HG02642 (cell line): ENCODE measurements around the gene LNX2.

ENCODE experiments used
- ATAC-seq: cut with Tn5 transposase; IDR thresholded peaks from one replicate; pipeline ENCODE4 v1.9.1; 2021; ENCODE audit warnings: mild to moderate bottlenecking; ENCODE audit not compliant: unreplicated experiment, poor library complexity

The LNX2 gene

DNA sequence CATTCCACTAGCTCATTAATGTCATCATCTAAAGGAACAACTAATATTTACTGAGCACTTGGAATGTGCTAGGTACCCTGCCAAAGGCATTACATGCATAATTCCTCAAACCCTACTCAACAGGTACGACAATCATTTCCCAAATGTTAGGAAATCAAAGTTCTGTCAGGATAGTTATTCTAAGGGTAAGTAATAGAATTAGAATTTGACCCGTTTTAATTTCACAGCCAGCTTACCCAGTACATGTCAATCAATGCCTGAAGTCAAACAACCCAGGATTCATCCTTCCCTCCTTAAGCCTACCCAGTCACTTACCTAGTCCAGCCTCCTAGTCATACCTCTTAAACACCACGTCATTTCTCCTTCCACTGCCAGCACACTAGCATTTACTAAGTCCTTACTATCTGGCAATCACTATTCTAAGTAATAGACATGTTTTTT is 2.4 kb downstream of the LNX2 start:
- no peak for ATAC-seq

- ATAC-seq, result no peak
Measured at GRCh38 chr13:27613628-27614027, 6.7 kb downstream of the LNX2 start.

- no peak for ATAC-seq
Measured at GRCh38 chr13:27607125-27607524, 13.2 kb downstream of the LNX2 start.

DNA sequence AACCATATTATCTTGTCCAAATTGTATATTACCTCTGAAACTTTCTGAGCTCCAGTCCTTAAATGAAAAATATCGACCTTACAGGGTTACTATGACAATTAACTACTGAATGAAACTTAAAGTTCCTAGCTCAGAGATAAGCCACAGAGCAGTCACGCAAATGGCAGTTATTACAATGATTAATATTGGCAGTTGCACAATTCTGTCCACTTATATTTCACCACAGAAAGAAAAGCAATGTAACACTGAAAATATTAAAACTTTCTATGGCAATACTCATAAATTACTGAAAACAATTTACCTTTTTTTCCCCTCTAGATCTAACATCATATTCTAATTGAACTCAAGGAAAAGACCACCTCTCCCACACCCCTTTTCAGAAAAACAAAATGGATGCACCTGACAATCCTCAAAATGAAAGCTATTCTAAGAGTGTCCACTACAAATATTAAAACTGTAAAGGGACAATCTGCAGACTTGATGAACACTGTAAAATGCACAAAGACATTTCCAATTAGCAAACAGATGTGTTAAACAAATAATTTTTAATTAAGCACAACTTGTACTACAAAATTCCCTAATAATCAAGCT is 14.6 kb downstream of the LNX2 start:
- no peak for ATAC-seq

- no peak for ATAC-seq
Measured at GRCh38 chr13:27605099-27605498, 15.2 kb downstream of the LNX2 start.

- no peak for ATAC-seq
Measured at GRCh38 chr13:27601803-27602202, 18.5 kb downstream of the LNX2 start.

- no peak for ATAC-seq
Measured at GRCh38 chr13:27601208-27601607, 19.1 kb downstream of the LNX2 start.

- ATAC-seq, result no peak
Measured at GRCh38 chr13:27600711-27601110, 19.6 kb downstream of the LNX2 start.

DNA sequence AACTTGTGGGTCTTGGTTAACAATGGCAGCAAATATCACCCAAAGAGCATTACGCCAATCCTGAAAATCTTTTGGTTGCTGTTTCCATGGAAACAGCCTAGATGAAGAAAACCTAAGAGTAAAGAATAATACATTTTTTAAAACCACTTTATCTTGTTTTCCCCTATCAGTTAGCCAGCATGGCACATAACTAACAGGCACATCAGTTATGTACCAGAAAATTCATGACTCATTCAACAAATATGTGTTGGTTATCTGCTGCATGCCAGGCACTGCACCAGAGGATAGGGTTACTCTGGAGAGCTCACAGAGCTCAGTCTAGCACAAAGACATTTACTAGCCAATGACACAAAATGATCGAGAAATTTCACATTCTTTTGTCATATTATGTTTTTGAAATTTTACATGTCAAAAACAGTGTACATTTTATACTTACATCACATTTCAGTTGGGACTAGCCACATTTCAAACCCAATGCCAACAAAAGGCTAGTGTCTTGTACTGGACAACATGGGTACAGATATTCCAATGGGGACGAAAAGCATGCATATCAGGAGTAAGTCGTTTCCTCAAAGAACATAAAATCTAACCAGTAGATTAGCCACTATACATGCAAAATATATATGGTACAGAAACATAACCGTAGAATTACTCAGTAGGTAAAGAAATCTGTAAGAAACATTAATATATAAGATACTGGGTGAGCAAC is 20.3 kb downstream of the LNX2 start:
- ATAC-seq, result no peak

GRCh38 chr13:27599096-27599495 is 21.2 kb downstream of the LNX2 start:
- ATAC-seq, result no peak

DNA sequence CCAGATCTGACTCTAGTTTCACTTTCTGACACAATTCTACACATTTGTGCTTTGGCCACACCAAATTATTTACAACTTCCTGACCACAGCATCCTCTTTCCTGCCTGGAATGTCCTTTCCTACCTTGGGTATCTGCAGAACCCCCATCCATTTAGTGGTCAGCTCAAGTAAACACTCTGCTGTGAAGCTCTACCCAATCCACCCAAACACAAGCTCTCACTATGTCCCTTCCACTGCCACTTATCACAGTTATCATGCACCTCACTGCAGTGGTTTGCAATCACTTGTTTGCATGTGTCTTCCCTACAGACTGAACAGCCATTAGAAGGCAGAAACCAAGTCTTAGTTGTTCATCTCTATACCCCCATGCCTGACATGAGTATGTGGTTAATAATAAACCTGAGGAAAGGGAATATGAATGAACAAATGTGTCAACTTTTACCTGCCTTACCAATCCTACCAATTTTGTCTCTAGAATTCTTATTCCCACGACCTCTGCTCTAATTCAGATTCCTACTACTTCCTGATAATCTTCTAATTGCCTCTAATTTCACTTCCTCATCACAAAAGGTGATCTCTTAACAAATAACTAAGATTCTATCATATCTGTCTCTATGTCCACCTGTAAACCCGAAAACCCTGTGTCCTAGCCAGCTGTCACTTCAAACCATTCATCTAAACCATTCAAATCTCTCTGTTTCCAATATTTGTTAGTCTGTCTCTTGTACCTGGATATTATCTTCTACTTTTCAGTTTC is 25.1 kb downstream of the LNX2 start:
- peak; percentile 43 for ATAC-seq

GRCh38 chr13:27593267-27593666 is 27.1 kb downstream of the LNX2 start:
- no peak for ATAC-seq

DNA sequence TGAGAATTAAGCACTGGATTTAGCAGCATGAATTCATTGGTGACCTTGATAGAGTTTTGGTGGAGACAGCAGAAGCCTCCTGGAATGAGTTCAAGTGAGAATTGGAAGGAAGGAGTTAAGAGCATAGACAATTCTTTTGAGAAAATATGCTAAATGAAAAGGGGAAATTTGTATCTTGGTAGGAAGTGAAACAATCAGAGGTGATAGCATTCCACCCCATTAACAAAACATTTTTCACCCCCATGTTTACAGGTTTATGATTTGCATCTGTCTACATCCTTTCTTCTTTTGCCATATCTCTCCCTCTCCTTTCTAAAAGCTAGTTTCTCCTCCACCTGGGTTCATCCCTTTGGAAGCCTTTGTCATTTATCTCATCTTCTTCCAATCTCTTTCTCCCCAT is 27.5 kb downstream of the LNX2 start:
- no peak for ATAC-seq

- ATAC-seq, result no peak
Measured at GRCh38 chr13:27588405-27588804, 31.9 kb downstream of the LNX2 start.

- no peak for ATAC-seq
Measured at GRCh38 chr13:27587095-27587746, 33.1 kb downstream of the LNX2 start.

GRCh38 chr13:27583645-27584044 is 36.7 kb downstream of the LNX2 start:
- no peak for ATAC-seq

GRCh38 chr13:27578121-27579030 is 42.0 kb downstream of the LNX2 start:
- no peak for ATAC-seq

GRCh38 chr13:27574661-27575060 is 45.7 kb downstream of the LNX2 start:
- no peak for ATAC-seq

DNA sequence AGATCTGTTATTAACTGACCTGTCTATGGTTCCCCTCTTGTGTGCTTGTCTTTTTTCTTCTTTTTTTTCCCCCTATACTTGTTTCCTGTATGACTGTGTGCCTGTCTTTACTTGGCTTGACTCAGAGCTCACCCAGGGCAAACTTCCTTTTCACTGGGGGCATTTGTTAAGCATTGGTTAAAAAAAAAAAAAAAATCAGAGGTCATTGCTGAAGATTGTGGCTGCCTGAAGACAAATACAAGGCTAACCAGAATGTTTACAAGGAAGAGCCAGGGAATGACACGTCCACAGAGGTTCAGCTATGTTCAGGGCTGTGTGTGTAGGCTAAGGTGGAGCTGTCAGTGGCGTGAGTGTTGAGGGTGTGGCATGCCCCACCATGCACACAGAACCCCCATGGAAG is 47.1 kb downstream of the LNX2 start:
- ATAC-seq, result no peak
